ENCODE results near the gene CADPS2.

DNA sequence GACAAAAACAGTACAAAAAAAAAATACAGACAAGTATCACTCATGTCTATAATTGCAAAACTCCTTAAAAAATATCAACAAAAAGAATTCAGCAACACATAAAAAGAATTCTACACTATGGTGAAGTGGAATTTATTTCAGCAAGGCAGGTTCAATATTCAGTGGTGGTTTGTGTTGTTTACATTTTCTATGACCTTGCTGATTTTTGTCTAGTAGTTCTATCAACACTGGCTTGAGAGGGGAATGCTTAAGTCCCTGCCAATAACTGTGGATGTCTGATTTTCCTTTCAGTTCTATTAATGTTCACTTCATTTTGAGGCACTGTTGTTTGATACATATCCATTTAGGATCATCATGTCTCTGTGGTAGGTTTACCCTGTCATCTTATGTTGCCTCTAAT lies 58.5 kb downstream of the CADPS2 start:
- TF ChIP-seq, protein P1, sequence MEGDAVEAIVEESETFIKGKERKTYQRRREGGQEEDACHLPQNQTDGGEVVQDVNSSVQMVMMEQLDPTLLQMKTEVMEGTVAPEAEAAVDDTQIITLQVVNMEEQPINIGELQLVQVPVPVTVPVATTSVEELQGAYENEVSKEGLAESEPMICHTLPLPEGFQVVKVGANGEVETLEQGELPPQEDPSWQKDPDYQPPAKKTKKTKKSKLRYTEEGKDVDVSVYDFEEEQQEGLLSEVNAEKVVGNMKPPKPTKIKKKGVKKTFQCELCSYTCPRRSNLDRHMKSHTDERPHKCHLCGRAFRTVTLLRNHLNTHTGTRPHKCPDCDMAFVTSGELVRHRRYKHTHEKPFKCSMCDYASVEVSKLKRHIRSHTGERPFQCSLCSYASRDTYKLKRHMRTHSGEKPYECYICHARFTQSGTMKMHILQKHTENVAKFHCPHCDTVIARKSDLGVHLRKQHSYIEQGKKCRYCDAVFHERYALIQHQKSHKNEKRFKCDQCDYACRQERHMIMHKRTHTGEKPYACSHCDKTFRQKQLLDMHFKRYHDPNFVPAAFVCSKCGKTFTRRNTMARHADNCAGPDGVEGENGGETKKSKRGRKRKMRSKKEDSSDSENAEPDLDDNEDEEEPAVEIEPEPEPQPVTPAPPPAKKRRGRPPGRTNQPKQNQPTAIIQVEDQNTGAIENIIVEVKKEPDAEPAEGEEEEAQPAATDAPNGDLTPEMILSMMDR (IDR thresholded peaks at IDR 0.05; ENCODE audit: control extremely low read depth in 1 of 3, insufficient read depth in 1 of 3, low read depth in 1 of 3, low read length in 3 of 3): no peak
- TF ChIP-seq POLR2AphosphoS5 (IDR thresholded peaks at IDR 0.05; ENCODE audit: low read depth, low read length): no peak
- TF ChIP-seq SIRT6 (IDR thresholded peaks at IDR 0.05; ENCODE audit: low read length): no peak
- TF ChIP-seq, protein P2, sequence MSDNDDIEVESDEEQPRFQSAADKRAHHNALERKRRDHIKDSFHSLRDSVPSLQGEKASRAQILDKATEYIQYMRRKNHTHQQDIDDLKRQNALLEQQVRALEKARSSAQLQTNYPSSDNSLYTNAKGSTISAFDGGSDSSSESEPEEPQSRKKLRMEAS (IDR thresholded peaks at IDR 0.05): no peak
- TF ChIP-seq EGR1 (IDR thresholded peaks at IDR 0.05; ENCODE audit: borderline replicate concordance, low read depth, low read length): no peak

Measured in H1 (cell line).